8988T (cell line): ENCODE measurements around the gene IRAG1.
A peak's percentile ranks its signal among the peaks of the same experiment; 100 is the strongest.
"Not testable (repeated sequence)": the region's sequence is repeated elsewhere in the genome, so short reads cannot be mapped to it uniquely, and the experiment has no call there.

Experiments
- DNase-seq: peaks from one replicate; pipeline ENCODE4 v3.0.0; 2011

The IRAG1 gene

DNA sequence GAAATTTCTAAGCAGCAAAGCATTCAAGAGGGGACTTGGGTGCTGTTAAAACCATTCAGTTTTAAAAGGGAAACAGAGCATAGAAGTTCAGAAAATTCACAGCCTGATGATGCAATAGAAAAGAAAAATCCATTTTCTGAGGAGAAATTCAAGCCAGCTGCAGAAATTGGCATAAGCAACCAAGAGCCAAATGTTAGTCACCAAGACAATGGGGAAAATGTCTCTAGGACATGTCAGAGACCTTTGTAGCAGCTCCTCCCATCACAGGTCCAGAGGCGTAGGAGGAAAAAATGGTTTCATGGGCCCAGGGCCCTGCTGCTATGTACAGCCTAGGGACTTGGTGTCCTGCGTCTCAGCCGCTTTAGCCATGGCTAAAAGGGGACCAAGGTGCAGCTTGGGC is 5.5 kb upstream of the IRAG1 start:
- DNase-seq, result no peak

DNA sequence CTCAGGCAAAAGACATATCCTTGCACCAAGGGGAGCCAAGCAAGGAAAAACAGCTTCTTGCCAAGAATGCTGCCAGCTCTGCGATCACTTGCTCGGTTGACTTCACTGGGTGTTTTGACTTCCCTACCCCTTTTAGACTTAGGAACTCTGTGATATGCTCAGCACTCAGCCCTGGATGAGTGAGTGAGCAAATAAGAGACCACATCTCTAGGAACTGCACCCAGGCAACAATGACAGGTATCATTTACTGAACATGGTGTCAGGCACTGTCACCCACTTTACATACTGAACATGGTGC is 3.7 kb upstream of the IRAG1 start:
- DNase-seq, result no peak

DNA sequence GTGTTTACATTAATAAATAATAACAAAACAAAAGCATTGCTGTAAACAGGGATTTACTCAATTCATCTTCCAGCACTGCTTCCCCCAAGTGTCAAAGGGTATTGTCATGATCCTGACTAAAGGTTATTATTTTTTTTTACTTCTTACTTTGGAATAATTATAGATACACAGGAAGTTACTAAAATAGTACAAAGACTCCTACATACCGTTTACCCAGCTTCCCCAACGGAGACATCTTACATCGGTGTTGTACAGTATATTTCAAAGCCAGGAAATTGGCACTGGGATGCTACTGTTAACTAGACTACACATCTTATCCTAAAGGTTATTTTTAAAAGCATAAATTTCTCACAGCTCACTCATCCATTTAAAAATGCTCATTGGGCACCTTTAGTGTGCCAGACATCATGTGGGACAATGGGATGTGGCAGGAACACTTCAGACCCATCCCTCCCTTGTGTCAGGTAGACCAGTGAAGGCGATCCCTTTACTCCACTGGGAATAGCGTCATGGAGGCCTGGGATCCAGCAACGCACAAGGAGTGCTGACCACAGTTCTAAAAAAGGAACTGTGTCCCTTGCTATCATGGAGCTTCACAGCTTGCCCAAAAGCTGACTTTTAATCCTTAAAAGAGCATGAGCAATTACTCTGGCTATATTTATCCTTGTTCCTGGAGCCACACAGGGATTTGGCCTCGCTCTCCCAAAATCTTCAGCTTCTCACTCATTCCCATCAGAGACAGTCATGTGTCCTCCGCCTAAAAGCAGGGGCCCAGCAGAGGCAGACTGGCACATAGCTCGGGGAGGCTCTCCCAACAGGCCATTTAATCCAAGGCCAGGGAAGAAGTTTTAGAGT is 3.1 kb upstream of the IRAG1 start:
- no peak for DNase-seq

DNA sequence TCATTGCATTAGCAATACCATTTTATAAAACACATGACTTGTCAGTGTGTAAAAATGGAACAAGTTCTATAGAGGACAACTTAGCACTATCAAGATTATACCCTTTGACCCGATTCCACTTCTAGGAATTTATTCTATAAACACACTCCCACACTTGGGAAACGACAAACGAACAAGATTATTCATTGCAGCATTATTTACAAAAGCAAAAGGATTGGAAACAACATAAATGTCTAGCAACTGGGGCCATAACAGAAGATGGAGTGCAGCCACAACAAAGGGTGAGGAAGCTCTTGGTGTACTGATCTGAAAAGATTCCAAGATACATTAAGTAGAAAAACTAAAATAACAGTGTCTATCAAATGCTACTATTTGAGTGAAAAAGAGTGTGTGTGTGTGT is 2.3 kb upstream of the IRAG1 start:
- no peak for DNase-seq

DNA sequence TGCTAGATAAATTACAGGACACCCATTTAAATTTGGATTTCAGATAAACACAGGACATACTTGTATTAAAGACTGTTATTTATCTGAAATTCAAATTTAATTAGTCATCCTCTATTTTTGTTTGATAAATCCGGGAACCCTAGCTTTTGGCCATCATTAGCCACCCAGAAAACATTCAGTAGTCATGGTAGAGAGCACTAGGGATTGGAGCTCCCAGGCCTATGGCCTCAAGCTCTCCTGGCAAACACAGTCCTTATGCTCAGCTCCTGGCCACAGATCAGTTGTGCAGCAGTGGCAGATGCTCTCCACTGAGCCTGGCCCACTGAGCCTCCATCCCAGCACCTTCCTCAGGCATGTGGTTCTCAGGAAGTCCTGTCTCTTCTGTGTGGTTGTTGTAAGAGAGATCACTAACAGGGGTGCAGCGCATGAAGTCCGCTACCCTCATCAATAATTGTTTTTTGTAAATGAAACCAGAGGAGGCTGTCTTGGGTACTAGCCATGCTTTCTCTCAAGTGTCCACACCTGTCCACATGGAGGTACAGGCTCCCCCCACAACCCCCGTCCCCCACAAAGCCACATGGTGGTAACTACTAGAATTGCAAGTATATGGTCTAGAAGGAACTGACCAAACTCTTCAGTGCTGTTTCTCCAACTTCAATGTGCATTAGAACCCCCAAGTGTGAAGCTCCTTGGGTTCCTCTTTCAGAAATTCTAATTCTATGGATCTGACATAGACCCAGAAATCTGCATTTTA is 1.1 kb upstream of the IRAG1 start:
- no peak for DNase-seq

DNA sequence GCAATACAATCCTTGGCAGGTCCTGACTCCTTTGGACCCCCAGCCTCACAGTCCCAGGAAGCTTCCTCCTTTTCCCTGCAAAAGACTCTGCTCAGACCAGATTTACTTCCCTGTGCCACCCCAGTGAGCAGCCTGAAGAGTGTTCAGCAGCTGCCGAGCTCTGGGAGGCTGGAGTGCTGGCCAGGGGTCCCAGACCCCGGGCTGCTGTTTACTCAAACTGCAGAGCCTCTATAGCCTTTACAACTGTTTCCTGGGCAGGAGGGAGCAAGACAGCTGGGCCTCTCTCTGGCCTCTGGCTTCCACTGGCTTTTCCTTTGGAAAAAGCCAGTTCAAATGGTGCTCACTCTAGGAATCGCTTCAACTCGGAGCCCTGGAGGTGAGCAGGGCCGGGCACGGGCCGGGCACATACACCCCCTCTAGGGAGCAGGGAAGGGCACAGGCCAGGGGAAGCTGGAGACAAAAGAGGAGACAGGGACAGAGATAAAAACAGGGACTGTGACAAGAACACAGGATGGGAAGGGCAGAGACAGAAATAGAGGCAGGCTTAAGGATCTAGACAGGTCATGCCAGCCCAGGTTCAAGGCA is 932 bp downstream of the IRAG1 start:
- no peak for DNase-seq

DNA sequence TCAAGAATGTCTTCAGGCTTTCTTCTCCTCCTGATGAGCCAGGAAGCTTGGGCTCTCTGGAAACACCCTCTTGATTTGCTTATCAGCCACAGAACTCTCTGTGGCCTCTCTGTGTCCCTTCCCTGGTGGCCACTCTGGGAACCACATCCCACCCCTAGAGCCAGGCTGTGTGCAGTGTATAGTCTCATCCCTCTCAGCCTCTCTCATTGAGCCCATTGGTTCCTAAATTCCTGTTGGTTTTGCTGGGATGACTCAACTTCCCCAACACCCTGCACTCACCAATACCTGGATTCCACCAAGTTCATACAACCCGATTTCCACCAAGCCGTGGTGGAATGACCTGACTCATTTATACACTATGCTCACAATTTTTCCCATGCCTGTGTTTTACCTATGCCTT is 5.2 kb downstream of the IRAG1 start:
- DNase-seq, result peak; percentile 25

DNA sequence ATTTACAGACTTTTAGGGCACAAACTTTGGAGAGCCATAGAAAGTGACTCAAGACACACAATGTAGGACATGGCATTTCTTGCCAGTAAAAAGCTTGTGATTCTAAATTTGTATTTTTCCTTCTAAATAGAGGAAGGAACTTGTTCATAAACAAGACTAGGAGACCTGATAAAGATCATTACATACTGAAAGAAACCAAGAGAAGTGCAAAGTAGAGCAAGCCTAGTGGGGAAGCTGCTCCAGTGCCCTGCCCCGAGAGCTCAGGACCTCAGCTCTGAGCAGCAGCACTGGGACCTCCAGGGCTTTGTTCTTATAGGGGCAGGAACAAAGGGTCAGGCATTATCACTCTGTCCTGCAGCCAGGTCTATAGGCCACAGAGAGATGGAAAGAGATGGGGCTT is 7.2 kb downstream of the IRAG1 start:
- DNase-seq, result no peak

DNA sequence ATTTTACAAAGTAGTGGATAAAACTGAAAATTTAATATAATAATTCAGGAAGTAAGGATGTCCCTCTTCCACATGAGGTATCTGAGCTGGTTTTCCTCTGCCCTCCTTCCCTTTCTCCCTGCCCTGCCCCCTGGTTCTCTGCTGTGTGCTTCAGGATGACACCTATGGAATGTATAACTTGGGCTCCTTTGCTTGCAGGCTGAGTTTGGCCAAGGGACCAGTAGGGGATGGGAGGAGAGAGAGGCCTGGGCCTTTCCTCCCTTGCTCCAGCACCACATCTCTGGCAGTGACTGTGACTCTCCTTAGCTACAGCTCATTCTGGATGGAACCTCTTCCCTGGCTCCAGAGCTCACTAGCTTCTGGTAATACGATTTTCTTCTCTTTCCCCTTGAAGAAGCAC is 10.1 kb downstream of the IRAG1 start:
- DNase-seq, result no peak

DNA sequence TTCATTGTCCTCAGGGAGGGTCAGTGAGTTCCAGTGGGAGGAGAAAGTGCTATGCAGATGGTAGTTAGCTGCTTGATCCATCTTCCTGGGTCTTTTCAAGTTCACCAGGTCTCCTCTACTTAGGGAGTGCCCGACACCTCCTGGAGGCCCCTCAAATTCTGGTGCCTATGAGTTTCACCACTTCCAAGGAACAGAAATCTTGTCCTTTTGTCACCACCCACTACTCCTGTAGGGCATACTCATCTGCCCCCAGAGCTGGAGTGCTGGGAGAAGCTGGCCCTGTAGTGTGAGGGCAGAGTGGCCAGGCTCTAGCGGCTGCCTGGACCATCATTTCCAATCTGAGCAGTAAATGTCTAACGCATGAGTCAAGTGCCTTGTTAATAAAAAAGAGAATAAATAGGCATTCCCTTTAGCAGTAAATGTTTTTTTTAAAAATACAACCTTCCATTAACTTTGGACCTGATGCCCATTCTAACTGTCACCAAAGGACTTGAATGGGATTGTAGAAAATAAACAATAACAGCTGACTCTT is 12.5 kb downstream of the IRAG1 start:
- no peak for DNase-seq

DNA sequence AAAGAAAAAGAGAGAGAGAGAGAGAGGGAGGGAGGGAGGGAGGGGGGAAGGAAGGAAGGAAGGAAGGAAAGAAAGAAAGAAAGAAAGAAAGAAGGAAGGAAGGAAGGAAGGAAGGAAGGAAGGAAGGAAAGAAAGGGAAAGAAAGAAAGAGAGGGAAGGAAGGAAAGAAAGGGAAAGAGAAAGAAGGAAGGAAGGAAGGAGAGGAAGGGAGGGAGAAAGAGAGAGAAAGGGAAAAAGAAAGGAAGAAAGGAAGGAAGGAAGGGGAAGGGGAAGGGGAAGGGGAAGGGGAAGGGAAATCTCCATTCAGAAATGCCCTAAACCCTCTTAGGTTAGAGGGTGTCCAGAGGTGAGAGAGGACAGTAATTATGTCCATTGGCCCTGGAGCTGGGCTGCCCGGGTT is 13.3 kb downstream of the IRAG1 start:
- not testable (repeated sequence) for DNase-seq

DNA sequence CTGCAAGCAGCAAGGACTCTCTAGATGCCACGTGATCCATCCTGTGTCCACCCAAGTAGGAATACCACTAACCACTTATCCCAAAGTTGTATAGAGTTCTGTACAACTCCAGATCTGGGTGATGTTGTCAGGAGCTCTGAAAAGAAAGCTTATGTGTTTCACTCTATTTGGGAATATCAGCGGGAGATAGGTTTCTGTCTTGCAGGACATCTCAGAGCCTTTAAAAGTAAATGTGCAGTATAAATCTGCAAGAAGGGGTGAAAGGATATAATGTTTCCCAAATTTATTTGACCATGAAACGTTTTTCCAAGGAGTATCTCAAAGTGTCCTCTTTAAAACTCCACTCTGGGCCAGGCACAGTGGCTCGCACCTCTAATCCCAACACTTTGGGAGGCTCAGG is 13.9 kb downstream of the IRAG1 start:
- no peak for DNase-seq

- DNase-seq, result no peak
Measured at GRCh38 chr11:10678101-10678500, 15.5 kb downstream of the IRAG1 start.

DNA sequence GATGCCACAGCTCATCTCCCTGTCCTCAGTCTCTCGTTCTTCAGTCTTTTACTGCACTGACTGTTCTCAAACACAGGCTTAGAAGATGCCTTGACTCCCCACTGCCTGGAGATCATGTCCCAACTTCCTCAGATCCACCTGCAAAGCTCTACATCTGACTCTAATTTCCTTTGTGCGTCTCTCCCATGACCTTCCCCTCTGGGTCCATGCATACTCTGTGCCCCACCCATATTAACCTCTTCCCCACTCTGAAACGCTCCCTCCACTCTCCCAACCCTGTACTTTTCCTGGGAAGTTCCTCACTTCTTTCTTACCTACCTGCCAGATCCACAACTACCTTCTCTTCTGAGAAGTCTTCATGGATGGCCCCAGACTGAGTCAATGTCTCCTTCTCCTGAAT is 16.6 kb downstream of the IRAG1 start:
- DNase-seq, result no peak

DNA sequence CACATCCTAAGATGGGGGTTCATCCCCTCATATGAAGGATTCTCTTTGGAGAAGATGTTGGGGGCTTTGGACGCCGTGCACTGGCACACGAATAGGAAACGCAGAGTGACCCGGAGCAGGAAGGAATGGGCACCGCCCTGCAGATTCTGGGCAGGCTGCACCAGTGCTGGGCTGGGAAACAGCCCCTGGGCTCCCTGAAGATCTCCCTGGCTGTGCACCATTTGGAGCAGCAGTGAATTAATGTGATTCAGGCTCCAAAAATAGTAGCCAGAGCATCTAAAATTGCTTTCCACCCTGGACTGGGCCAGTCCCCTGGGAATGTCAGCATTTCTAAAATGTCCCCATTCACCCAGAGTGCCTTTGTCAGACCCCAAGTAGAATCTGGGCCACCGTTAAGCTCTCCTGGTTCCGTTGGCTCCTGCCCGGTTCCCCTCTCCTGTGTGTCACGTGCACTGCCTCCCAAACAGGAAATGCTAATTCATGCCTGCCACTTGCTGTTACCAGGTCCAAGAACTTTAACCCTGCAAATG is 18.6 kb downstream of the IRAG1 start:
- no peak for DNase-seq

DNA sequence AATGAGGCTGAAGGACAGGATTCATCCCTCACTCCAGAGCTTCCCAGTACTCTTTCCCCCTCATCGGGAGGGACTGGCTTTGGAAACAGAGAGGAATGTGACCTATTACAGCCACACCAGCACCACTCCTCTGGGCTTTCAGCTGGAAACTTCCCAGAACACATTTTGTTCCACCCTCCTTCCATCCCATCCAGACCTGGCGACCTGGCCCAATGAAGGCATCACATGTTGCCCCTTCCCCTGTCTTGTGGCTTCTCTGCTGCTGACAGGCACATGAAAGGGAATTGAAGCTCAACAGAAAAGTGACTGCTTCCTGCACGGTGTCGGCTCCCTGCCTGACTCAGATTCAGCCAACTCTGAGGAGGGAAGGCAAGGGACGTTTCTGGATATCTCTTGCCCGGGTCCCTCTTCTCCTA is 19.1 kb downstream of the IRAG1 start:
- DNase-seq, result no peak

GRCh38 chr11:10673501-10674062 is 20.0 kb downstream of the IRAG1 start:
- no peak for DNase-seq

- no peak for DNase-seq
Measured at GRCh38 chr11:10670099-10670498, 23.5 kb downstream of the IRAG1 start.

- no peak for DNase-seq
Measured at GRCh38 chr11:10669258-10670033, 24.1 kb downstream of the IRAG1 start.

DNA sequence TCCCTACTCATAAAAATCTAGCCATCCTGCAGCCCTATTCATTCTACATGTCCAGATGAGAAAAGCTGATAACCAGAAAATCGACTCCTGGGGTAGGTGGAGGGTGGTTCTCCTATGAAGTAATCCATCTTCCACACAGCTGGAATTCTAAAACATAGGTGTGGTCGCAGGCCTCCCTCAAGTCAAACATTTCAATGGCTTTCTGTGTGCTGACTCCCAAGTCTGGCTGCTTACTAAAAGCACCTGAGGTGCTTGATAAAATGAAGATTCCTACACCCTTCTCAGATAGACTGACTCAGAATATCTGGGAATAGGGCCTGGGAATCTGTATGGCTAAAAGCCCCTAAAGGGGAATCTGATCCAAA is 26.1 kb downstream of the IRAG1 start:
- no peak for DNase-seq

DNA sequence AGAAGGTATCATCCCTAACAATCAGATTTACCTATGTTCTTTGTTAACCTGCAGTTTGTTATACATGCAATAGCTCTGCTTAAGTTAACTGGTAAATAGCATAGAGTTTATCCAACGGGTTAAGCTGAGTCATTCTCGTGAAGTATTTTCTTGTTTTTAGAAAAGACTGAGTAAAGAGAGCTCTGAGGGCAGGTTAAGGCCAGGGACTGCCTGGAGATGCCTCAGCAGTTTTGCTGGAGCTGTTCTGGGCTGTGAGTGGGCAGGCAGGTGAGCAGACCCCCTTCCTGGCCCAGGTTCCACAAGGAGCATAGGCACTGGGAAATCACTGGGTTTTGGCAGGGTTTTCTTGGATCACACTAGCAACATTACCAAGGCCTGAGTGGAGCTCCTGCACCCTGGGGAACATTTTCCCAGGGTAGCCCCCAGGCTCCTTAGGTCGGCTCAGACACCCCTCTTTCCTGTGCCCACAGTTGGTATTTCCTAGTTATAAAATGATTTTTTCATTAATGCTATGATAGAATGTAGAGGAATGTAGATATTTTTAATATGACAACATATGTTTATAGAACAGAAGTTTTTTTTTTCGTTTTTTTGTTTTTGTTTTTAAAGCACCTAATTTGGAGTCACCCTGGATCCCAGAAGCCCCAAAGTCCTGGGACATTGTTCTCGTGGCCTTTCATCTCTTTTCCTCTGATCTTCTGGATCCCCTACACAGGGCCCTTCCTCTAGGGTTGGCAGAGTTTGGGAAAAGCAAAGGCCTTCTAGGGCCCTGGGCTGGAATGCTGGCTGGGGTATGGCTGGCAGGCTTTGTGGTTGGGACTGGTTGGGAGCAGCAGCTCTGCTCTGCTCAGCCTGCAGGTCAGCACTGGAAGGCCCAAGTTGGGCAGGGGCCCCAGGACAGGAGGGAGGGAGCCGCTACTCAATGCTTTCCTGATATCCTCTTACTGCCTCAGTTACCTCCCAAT is 26.7 kb downstream of the IRAG1 start:
- no peak for DNase-seq
